ENCODE data around the gene KAT8. TPM values are rescaled to one million over a fixed set of nuclear protein-coding genes. Genes with fewer than 3 reads are reported as not detected.

Gene KAT8
- total and polyA plus RNA-seq, 9 of the 15 experiments (the other 6 are each of a cell fraction or from before 2014, with no cell fraction given), result 10.0 to 98.5 (median 76.4) TPM

DNA sequence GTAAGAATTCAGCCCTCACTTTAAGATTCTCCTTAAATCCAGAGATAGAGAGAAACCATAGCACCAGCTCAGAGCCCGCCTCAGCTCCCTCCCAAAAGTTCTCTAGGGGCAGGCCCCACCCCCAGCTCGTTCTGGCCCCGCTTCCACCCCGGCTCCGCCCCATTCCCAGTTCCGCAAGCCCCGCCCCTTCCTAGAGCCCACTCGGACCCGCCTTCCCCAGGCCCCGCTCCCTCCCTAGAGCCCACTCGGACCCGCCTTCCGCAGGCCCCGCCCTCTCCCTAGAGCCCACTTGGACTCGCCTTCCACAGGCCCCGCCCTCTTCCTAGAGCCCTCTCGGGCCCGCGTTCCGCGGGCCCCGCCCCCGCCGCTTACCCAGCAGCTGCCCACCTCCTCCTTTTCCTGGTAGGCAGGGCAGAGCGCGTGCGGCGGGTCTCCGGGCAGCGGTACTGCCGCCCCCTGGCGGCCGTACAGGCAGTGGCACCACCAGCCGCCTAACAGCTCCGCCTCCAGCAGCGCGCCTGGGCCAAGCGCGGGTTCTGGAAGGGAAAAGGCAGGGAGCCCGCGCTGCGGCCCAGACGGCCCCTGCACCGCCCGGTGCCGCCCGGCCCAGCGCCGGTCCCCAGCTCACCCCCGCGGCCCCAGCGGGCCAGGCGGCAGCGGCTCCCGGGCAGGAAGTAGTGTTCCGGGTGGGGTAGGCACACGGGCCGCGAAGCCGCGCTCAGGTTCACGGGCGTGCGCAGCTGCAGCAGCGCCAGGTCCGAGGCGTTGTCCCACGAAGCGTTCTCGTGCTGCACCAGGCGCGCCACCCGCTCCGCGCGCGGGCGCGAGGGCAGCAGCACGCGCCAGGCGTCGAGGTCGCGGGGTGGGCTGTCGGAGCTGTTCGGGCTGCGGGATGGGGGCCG is 24.9 kb downstream of the KAT8 start (continued):
- TF ChIP-seq, protein P1, sequence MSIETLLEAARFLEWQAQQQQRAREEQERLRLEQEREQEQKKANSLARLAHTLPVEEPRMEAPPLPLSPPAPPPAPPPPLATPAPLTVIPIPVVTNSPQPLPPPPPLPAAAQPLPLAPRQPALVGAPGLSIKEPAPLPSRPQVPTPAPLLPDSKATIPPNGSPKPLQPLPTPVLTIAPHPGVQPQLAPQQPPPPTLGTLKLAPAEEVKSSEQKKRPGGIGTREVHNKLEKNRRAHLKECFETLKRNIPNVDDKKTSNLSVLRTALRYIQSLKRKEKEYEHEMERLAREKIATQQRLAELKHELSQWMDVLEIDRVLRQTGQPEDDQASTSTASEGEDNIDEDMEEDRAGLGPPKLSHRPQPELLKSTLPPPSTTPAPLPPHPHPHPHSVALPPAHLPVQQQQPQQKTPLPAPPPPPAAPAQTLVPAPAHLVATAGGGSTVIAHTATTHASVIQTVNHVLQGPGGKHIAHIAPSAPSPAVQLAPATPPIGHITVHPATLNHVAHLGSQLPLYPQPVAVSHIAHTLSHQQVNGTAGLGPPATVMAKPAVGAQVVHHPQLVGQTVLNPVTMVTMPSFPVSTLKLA (conservative IDR thresholded peaks at IDR 0.05), result peak; percentile 87 to 94
- TF ChIP-seq, protein P2, sequence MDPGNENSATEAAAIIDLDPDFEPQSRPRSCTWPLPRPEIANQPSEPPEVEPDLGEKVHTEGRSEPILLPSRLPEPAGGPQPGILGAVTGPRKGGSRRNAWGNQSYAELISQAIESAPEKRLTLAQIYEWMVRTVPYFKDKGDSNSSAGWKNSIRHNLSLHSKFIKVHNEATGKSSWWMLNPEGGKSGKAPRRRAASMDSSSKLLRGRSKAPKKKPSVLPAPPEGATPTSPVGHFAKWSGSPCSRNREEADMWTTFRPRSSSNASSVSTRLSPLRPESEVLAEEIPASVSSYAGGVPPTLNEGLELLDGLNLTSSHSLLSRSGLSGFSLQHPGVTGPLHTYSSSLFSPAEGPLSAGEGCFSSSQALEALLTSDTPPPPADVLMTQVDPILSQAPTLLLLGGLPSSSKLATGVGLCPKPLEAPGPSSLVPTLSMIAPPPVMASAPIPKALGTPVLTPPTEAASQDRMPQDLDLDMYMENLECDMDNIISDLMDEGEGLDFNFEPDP (CRISPR knock-in tag; IDR thresholded peaks at IDR 0.05), result no peak
- TF ChIP-seq, protein P3, sequence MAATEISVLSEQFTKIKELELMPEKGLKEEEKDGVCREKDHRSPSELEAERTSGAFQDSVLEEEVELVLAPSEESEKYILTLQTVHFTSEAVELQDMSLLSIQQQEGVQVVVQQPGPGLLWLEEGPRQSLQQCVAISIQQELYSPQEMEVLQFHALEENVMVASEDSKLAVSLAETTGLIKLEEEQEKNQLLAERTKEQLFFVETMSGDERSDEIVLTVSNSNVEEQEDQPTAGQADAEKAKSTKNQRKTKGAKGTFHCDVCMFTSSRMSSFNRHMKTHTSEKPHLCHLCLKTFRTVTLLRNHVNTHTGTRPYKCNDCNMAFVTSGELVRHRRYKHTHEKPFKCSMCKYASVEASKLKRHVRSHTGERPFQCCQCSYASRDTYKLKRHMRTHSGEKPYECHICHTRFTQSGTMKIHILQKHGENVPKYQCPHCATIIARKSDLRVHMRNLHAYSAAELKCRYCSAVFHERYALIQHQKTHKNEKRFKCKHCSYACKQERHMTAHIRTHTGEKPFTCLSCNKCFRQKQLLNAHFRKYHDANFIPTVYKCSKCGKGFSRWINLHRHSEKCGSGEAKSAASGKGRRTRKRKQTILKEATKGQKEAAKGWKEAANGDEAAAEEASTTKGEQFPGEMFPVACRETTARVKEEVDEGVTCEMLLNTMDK (IDR thresholded peaks at IDR 0.05; ENCODE audit: borderline replicate concordance, insufficient read depth, low read depth, low read length, poor library complexity, severe bottlenecking), result peak; percentile 64
- peak; percentile 78 for TF ChIP-seq HMGN3 (IDR thresholded peaks at IDR 0.05; ENCODE audit: borderline replicate concordance, extremely low read depth, insufficient read length, low read depth, low read length)
- TF ChIP-seq RBFOX2 (IDR thresholded peaks at IDR 0.05; ENCODE audit: low read depth, low read length), result peak; percentile 76
- no peak for TF ChIP-seq TGIF2 (CRISPR knock-in tag; IDR thresholded peaks at IDR 0.05)
- peak; percentile 71 for TF ChIP-seq SIN3B (IDR thresholded peaks at IDR 0.05; ENCODE audit: low read depth)
- TF ChIP-seq GATAD2B (IDR thresholded peaks at IDR 0.05; ENCODE audit: borderline replicate concordance), result peak; percentile 96
- TF ChIP-seq, protein P4, sequence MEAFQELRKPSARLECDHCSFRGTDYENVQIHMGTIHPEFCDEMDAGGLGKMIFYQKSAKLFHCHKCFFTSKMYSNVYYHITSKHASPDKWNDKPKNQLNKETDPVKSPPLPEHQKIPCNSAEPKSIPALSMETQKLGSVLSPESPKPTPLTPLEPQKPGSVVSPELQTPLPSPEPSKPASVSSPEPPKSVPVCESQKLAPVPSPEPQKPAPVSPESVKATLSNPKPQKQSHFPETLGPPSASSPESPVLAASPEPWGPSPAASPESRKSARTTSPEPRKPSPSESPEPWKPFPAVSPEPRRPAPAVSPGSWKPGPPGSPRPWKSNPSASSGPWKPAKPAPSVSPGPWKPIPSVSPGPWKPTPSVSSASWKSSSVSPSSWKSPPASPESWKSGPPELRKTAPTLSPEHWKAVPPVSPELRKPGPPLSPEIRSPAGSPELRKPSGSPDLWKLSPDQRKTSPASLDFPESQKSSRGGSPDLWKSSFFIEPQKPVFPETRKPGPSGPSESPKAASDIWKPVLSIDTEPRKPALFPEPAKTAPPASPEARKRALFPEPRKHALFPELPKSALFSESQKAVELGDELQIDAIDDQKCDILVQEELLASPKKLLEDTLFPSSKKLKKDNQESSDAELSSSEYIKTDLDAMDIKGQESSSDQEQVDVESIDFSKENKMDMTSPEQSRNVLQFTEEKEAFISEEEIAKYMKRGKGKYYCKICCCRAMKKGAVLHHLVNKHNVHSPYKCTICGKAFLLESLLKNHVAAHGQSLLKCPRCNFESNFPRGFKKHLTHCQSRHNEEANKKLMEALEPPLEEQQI (IDR thresholded peaks at IDR 0.05), result no peak
- TF ChIP-seq SP1 (CRISPR knock-in tag; IDR thresholded peaks at IDR 0.05), result peak; percentile 92
- TF ChIP-seq GABPB1 (CRISPR knock-in tag; IDR thresholded peaks at IDR 0.05), result peak; percentile 71; the same call in 1 of the 2 replicates
- peak; percentile 89 for TF ChIP-seq SMC3 (conservative IDR thresholded peaks at IDR 0.05; ENCODE audit: insufficient read depth, low read depth, low read length)
- peak in 1 of 2 experiments; percentile 28; a peak in 1 of 4 replicates for TF ChIP-seq ETV6 (IDR thresholded peaks at IDR 0.05; ENCODE audit: borderline replicate concordance in 1 of 2, low read depth in 2 of 2, low read length in 1 of 2)
- no peak for TF ChIP-seq ETV6 (CRISPR knock-in tag; IDR thresholded peaks at IDR 0.05; ENCODE audit: borderline replicate concordance)
- TF ChIP-seq, protein P5, sequence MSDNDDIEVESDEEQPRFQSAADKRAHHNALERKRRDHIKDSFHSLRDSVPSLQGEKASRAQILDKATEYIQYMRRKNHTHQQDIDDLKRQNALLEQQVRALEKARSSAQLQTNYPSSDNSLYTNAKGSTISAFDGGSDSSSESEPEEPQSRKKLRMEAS (CRISPR knock-in tag; IDR thresholded peaks at IDR 0.05), result peak; percentile 96
